GM18505 (cell line): ENCODE measurements around the gene FZD10.

Source experiments
- ATAC-seq: cut with Tn5 transposase; IDR thresholded peaks from one replicate; pipeline ENCODE4 v1.9.1; 2021; ENCODE audit not compliant: unreplicated experiment
- POLR2A ChIP-seq: IDR thresholded peaks from 4 replicates; pipeline ENCODE4 v1.6.1; 2011; ENCODE audit warnings: borderline replicate concordance; ENCODE audit not compliant: insufficient read depth, insufficient read length; ENCODE audit errors: extremely low read depth

Gene FZD10

GRCh38 chr12:130162267-130162666 is at the start of gene FZD10:
Gene FZD10, plus strand, starts transcription at chr12:130162464. Its CDS starts 479 bp downstream, at chr12:130162943.
- ATAC-seq: no peak

GRCh38 chr12:130114952-130115351 is 47.3 kb upstream of the FZD10 start:
- TF ChIP-seq POLR2A: no peak

More at GRCh38 chr12:130162267-130162666, at the start of gene FZD10:
- no peak for TF ChIP-seq POLR2A

GRCh38 chr12:130115646-130116045 is 46.6 kb upstream of the FZD10 start:
- ATAC-seq: no peak
- TF ChIP-seq POLR2A: no peak

More at GRCh38 chr12:130114952-130115351, 47.3 kb upstream of the FZD10 start:
- ATAC-seq: no peak

- no peak for TF ChIP-seq POLR2A
- ATAC-seq: no peak
These were observed 45.5 kb upstream of the FZD10 start for GRCh38 chr12:130116791-130117190.

- ATAC-seq: no peak
- TF ChIP-seq POLR2A: no peak
These were observed 45.0 kb upstream of the FZD10 start for GRCh38 chr12:130117233-130117632.

GRCh38 chr12:130117701-130118100 is 44.6 kb upstream of the FZD10 start:
- ATAC-seq: no peak
- no peak for TF ChIP-seq POLR2A

- ATAC-seq: no peak
- TF ChIP-seq POLR2A: no peak
These were observed 44.1 kb upstream of the FZD10 start for GRCh38 chr12:130118181-130118580.

- no peak for ATAC-seq
- TF ChIP-seq POLR2A: no peak
These were observed 42.9 kb upstream of the FZD10 start for GRCh38 chr12:130119241-130119861.

- no peak for TF ChIP-seq POLR2A
- no peak for ATAC-seq
These were observed 42.1 kb upstream of the FZD10 start for GRCh38 chr12:130120012-130120805.

GRCh38 chr12:130121226-130122000 is 40.9 kb upstream of the FZD10 start:
- no peak for TF ChIP-seq POLR2A
- ATAC-seq: no peak

- no peak for TF ChIP-seq POLR2A
- ATAC-seq: no peak
These were observed 39.9 kb upstream of the FZD10 start for GRCh38 chr12:130122356-130122755.

GRCh38 chr12:130124106-130124505 is 38.2 kb upstream of the FZD10 start:
- ATAC-seq: no peak
- no peak for TF ChIP-seq POLR2A

GRCh38 chr12:130124605-130125244 is 37.5 kb upstream of the FZD10 start:
- no peak for TF ChIP-seq POLR2A
- ATAC-seq: no peak
